HG03558 (cell line): ENCODE measurements around the gene PTK6.

Experiments
- ATAC-seq: cut with Tn5 transposase; IDR thresholded peaks from one replicate; pipeline ENCODE4 v1.9.1; 2021; ENCODE audit warnings: moderate number of reproducible peaks; ENCODE audit not compliant: unreplicated experiment; ENCODE audit errors: extremely low read depth

Gene PTK6

GRCh38 chr20:63533388-63533787 lies 3.8 kb downstream of the PTK6 start:
- ATAC-seq: no peak

- no peak for ATAC-seq
Observed at GRCh38 chr20:63532449-63532971, 4.7 kb downstream of the PTK6 start.

GRCh38 chr20:63531686-63532448 lies 5.3 kb downstream of the PTK6 start:
- ATAC-seq: no peak

- ATAC-seq: no peak
Observed at GRCh38 chr20:63530788-63531160, 6.4 kb downstream of the PTK6 start.

GRCh38 chr20:63529861-63530787 lies 7.1 kb downstream of the PTK6 start:
- no peak for ATAC-seq

GRCh38 chr20:63529180-63529860 lies 7.9 kb downstream of the PTK6 start:
- no peak for ATAC-seq

GRCh38 chr20:63527184-63527583 lies 10.0 kb downstream of the PTK6 start:
- ATAC-seq: no peak

- ATAC-seq: no peak
Observed at GRCh38 chr20:63525971-63526370, 11.2 kb downstream of the PTK6 start.

- no peak for ATAC-seq
Observed at GRCh38 chr20:63525185-63525584, 12.0 kb downstream of the PTK6 start.

- no peak for ATAC-seq
Observed at GRCh38 chr20:63522981-63523611, 14.1 kb downstream of the PTK6 start.

- no peak for ATAC-seq
Observed at GRCh38 chr20:63522091-63522868, 14.9 kb downstream of the PTK6 start.

- ATAC-seq: no peak
Observed at GRCh38 chr20:63521602-63522001, 15.6 kb downstream of the PTK6 start.

GRCh38 chr20:63520934-63521601 lies 16.1 kb downstream of the PTK6 start:
- no peak for ATAC-seq

- ATAC-seq: no peak
Observed at GRCh38 chr20:63520504-63520933, 16.7 kb downstream of the PTK6 start, which contains the start of gene PPDPF. Gene PPDPF, plus strand, starts transcription at chr20:63520765. Its CDS starts 544 bp downstream, at chr20:63521309.

- ATAC-seq: no peak
Observed at GRCh38 chr20:63519668-63520503, 17.3 kb downstream of the PTK6 start.

- no peak for ATAC-seq
Observed at GRCh38 chr20:63518946-63519667, 18.1 kb downstream of the PTK6 start.

GRCh38 chr20:63518351-63518861 lies 18.8 kb downstream of the PTK6 start:
- ATAC-seq: no peak
